ENCODE measurements around the gene HIGD1B. TPM values are rescaled to one million over a fixed set of nuclear protein-coding genes. Genes with fewer than 3 reads are reported as not detected.

HIGD1B gene
- total RNA-seq, 1 donor from 2014 or later, result not detected

GRCh38 chr17:44837196-44837595 lies 10.5 kb upstream of the HIGD1B start:
- DNase-seq (ENCODE audit: low read depth in 2 of 2), result no peak

GRCh38 chr17:44840274-44840673 lies 7.4 kb upstream of the HIGD1B start:
- no peak for DNase-seq (ENCODE audit: low read depth in 2 of 2)

DNA sequence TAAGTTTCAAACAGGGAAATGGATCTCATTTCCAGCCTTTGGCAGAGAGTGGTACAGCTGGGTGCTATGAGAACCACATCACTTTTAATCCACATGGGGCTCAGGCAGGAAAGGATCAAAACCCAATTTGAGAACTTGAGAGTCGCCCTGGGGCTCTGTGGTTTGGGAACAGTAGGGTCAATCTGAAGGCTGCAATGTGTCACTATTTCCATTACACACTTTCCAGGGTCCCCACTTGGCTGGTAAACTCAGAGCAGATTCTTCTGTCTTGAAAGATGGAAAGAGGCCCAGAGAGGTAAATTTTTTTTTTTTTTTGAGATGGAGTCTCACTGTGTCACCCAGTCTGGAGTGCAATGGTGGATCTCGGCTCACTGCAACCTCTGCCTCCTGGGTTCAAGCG lies 6.7 kb upstream of the HIGD1B start:
- DNase-seq (ENCODE audit: low read depth in 2 of 2), result no peak

- DNase-seq (ENCODE audit: low read depth in 2 of 2), result no peak
Measured at GRCh38 chr17:44842748-44843147, 4.9 kb upstream of the HIGD1B start.

- peak in 1 of 2 donors; percentile 15 for DNase-seq (ENCODE audit: low read depth in 2 of 2)
Measured at GRCh38 chr17:44844390-44844830, 3.3 kb upstream of the HIGD1B start.

- DNase-seq (ENCODE audit: low read depth in 2 of 2), result no peak
Measured at GRCh38 chr17:44846206-44846605, 1.5 kb upstream of the HIGD1B start.

- no peak for DNase-seq (ENCODE audit: low read depth in 2 of 2)
Measured at GRCh38 chr17:44848257-44848795, 643 bp downstream of the HIGD1B start.

DNA sequence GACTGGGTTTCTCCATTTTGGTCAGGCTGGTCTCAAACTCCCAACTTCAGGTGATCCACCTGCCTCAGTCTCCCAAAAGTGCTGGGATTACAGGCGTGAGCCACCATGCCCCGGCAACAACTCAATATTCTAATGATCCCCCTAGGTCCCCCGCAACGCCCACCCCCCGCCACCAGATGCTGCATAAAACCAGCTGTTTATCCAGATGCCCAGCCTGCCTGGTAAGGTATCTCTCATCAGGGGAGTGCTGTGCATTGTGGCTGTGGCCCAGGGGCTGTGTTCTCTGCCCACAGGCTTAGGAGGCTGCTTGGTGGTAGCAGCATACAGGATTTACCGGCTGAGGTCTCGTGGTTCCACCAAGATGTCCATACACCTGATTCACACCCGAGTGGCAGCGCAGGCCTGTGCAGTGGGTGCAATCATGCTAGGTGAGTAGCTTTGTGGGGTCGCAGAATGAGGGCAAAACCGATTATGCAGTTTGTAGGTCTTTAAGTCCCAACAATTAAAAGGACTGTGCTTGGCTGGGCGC lies 1.3 kb downstream of the HIGD1B start:
- DNase-seq (ENCODE audit: low read depth in 2 of 2), result no peak

DNA sequence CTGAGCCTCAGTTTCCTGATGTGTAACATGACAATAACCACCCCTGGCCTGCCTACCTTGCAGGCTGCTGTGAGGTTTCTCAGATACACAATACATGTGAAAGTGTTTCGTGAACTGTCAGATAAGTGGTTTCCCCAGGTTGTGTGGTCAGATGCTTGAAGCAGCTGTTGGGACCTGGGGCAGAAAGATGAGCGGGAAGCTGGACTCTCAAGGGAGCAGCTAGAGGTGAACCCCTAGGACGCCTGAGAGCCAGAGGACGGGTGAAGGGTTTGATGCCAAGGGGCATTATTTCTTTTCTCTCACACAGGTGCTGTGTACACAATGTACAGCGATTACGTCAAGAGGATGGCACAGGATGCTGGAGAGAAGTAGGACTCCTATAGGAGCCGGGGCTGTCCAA lies 2.3 kb downstream of the HIGD1B start:
- no peak for DNase-seq (ENCODE audit: low read depth in 2 of 2)

DNA sequence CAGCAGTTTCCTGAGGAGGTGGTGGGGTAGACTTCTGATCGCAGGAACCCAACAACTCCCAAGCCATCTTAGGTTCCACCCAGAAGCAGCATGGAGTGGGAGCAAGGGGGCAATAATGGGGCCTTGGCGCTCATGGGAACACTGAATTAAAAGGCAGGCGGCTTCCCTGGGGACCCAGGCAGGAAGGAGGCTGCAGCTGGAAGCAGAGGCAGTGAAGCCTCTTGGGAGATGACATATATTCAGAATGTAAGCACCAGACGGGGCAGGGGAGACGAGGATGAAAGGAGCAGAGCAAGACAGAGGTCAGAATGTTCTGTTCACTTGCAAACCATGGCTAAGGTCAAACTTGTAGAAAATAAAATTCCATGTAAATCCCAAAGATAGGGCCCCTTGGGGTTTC lies 2.9 kb downstream of the HIGD1B start:
- no peak for DNase-seq (ENCODE audit: low read depth in 2 of 2)

- DNase-seq (ENCODE audit: low read depth in 2 of 2), result no peak
Measured at GRCh38 chr17:44854192-44854591, 6.5 kb downstream of the HIGD1B start.

DNA sequence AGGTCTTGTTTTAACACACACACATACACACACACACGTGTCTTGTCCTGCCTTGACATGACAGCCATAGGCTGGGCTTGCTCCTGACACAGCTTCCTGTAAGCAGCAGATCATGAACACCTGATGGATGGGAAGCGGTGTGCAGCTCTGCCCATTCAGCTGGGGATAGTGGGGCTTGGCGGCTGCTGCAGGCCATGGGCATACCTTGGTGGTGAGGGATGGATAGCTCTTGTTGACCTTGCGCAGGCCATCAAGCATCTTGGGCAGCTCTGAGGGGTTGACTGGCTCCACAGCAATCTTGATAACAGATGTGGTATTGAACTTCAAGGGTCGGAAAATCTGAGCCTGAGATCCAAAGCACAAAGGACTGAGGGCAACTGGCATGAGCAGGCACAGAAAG lies 12.0 kb downstream of the HIGD1B start:
- no peak for DNase-seq (ENCODE audit: low read depth in 2 of 2)

- DNase-seq (ENCODE audit: low read depth in 2 of 2), result peak in 1 of 2 donors; percentile 7
Measured at GRCh38 chr17:44862278-44862914, 14.7 kb downstream of the HIGD1B start.

- DNase-seq (ENCODE audit: low read depth in 2 of 2), result peak in 1 of 2 donors; percentile 72
Measured at GRCh38 chr17:44863061-44863918, 15.6 kb downstream of the HIGD1B start.

- DNase-seq (ENCODE audit: low read depth in 2 of 2), result no peak
Measured at GRCh38 chr17:44864831-44865230, 17.1 kb downstream of the HIGD1B start.

DNA sequence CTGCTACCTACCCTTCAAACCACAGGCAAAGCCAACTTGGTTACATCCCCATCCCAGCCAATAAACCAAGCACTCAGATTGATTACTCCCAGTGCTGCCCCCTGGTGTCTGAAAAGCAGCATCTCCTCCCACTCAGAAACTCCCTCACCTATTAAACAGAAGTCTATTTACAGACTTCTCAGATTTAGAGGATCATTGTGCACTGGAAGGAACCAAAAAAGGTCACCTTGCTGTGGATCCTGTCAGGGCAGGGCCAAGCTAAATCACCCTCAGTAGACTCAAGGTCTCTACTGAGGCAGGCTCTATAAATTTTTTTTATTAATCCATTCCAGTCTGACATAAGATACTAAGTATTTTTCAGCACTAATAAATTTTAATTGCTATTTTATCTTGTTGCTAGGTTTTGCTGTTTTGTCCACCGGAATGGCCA lies 17.6 kb downstream of the HIGD1B start:
- DNase-seq (ENCODE audit: low read depth in 2 of 2), result peak; percentile 79 to 83

GRCh38 chr17:44865931-44866330 lies 18.2 kb downstream of the HIGD1B start:
- no peak for DNase-seq (ENCODE audit: low read depth in 2 of 2)

- no peak for DNase-seq (ENCODE audit: low read depth in 2 of 2)
Measured at GRCh38 chr17:44867841-44868240, 20.2 kb downstream of the HIGD1B start.

DNA sequence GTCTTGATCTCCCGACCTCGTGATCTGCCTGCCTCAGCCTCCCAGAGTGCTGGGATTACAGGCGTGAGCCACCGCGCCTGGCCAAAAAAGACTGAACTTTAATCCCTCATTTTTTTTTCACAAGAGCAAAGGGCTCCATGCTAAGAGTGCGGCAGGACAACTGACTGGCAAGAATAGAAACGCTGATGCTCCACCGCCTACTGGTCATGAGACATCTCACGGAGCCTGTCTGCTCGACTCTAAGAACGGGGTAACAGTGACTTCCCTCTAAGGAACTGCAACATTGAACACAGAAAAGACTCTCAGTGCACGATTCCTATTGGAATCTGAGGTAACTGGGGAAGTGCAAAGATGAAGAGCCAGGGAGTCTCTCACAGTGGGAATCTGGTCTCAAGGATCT lies 23.9 kb downstream of the HIGD1B start:
- DNase-seq (ENCODE audit: low read depth in 2 of 2), result no peak

DNA sequence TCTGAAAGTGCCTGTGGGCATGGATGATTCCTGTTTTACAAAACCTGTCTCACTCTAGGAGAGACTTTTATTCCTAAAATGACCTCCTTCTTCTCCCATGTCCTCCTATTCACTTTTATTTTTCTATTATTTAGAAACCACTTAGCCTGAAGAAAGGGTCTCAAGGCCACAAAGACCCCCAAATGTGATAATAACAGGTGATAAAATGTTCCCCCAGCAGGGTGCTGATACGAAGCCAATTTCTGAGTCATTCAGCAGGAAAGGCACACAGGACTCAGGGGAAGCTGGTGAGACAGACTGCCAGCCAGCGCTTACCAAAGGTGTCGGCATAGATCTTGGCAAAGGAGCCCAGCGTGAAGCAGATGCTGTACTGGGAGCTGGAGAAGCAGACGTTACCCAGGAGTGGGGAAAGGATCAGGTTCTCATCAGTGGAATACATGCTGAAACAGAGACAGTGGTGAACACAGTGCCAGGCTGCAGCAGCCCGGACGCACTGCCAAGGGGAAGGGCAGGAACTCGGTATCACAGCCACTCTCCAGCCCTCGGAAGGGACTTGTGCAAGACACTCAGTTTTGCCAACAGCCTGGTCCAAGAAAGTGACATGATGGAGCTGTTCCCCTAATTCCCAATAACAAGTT lies 24.6 kb downstream of the HIGD1B start:
- peak; percentile 24 to 62 for DNase-seq (ENCODE audit: low read depth in 2 of 2)

DNA sequence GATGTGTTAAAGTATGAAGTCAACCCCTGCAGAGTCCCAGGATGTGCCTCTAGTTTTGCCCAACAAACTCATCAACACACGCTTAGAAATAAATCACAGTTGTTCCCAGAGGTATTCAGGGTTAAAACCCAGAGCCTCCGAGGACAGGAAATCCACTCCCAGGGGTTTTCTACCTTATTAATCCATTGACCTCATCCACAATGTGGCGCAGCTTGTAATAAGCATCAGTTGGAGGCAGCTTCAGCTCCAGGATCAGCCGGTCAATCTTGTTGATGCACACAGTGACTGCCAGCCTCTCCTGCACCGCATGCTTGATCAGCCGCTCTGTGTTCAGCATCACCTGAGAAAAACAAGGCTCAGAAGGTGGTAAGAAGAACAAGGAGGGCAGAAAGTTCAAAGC lies 28.1 kb downstream of the HIGD1B start:
- DNase-seq (ENCODE audit: low read depth in 2 of 2), result no peak

GRCh38 chr17:44877121-44877520 lies 29.4 kb downstream of the HIGD1B start:
- DNase-seq (ENCODE audit: low read depth in 2 of 2), result no peak

Measured in lung microvascular endothelial cell (primary cell).